GM18519 (cell line): ENCODE results near the gene CLSTN2.

Experiments
- ATAC-seq: cut with Tn5 transposase; IDR thresholded peaks from one replicate; pipeline ENCODE4 v1.9.1; 2021; ENCODE audit warnings: mild to moderate bottlenecking, moderate library complexity; ENCODE audit not compliant: unreplicated experiment, low FRiP score

The CLSTN2 gene

GRCh38 chr3:140521751-140522445 lies 586.9 kb downstream of the CLSTN2 start:
- no peak for ATAC-seq

- no peak for ATAC-seq
These were observed 587.8 kb downstream of the CLSTN2 start for GRCh38 chr3:140522653-140523380.

- no peak for ATAC-seq
These were observed 588.6 kb downstream of the CLSTN2 start for GRCh38 chr3:140523600-140523999.

- no peak for ATAC-seq
These were observed 592.2 kb downstream of the CLSTN2 start for GRCh38 chr3:140527156-140527555.

GRCh38 chr3:140529096-140529495 lies 594.1 kb downstream of the CLSTN2 start:
- ATAC-seq, result no peak

GRCh38 chr3:140529558-140529957 lies 594.6 kb downstream of the CLSTN2 start:
- ATAC-seq, result no peak

GRCh38 chr3:140530131-140530530 lies 595.1 kb downstream of the CLSTN2 start:
- no peak for ATAC-seq

- ATAC-seq, result no peak
These were observed 595.6 kb downstream of the CLSTN2 start for GRCh38 chr3:140530603-140531002.

- no peak for ATAC-seq
These were observed 597.9 kb downstream of the CLSTN2 start for GRCh38 chr3:140532793-140533330.

- no peak for ATAC-seq
These were observed 602.1 kb downstream of the CLSTN2 start for GRCh38 chr3:140536926-140537726.

- no peak for ATAC-seq
These were observed 602.7 kb downstream of the CLSTN2 start for GRCh38 chr3:140537727-140538082.

- no peak for ATAC-seq
These were observed 605.3 kb downstream of the CLSTN2 start for GRCh38 chr3:140540262-140540661.

GRCh38 chr3:140541975-140542653 lies 607.1 kb downstream of the CLSTN2 start:
- no peak for ATAC-seq

- no peak for ATAC-seq
These were observed 610.2 kb downstream of the CLSTN2 start for GRCh38 chr3:140545197-140545596.

GRCh38 chr3:140545756-140546155 lies 610.8 kb downstream of the CLSTN2 start:
- ATAC-seq, result no peak

- no peak for ATAC-seq
These were observed 611.7 kb downstream of the CLSTN2 start for GRCh38 chr3:140546649-140547048.

- no peak for ATAC-seq
These were observed 617.4 kb downstream of the CLSTN2 start for GRCh38 chr3:140552403-140552802.

- ATAC-seq, result no peak
These were observed 617.9 kb downstream of the CLSTN2 start for GRCh38 chr3:140552898-140553297.

- ATAC-seq, result no peak
These were observed 618.6 kb downstream of the CLSTN2 start for GRCh38 chr3:140553591-140553990.

- no peak for ATAC-seq
These were observed 620.7 kb downstream of the CLSTN2 start for GRCh38 chr3:140555666-140556065.

GRCh38 chr3:140557476-140557875 lies 622.5 kb downstream of the CLSTN2 start:
- no peak for ATAC-seq
